ENCODE measurements around the gene HNRNPK.
"Not testable (repeated sequence)": the region's sequence is repeated elsewhere in the genome, so short reads cannot be mapped to it uniquely, and the experiment has no call there.

The HNRNPK gene

GRCh38 chr9:83976372-83976771, 3.6 kb downstream of the HNRNPK start:
- no peak for DNase-seq (ENCODE audit: low read depth)

GRCh38 chr9:83975300-83975699, 4.7 kb downstream of the HNRNPK start:
- DNase-seq (ENCODE audit: low read depth), result no peak

DNA sequence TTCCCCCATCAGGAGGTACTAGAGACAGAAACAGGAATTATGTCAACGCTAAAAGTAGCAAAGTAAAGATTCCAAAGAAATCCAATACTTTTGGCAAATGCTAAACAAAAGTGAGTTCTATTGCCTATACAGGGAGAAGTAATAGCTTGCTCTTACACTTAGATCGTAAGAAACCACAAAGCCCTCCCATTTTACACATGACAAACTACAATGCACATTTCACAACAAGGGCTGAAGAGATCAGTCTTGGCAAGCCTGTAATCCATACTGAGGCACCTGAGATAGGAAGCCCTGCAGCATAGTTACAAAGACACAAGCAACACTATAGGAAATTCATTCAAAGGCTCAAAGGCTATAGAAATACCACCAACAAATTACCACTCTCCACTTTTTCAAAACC, 7.7 kb downstream of the HNRNPK start:
- DNase-seq (ENCODE audit: low read depth), result no peak

DNA sequence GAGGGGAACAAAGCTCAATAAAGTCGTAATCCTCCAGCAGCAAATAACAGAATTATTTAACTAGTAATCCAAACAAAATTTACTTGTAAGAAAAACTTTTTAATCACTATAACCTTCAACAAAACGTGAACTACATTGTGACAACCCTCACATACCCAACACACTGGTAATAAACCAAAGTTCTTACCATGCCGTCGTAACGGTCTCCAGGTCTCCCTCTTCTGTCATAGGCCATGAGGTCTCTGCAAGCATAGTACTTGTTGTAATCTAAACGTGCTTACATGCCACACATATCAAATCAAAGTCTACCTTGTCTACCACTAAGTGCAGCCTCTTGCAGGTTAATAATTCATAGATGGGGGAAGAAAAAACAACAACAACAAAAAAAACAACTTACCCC, 8.5 kb downstream of the HNRNPK start:
- no peak for DNase-seq (ENCODE audit: low read depth)

- no peak for DNase-seq (ENCODE audit: low read depth)
Measured at GRCh38 chr9:83969602-83970001, 10.4 kb downstream of the HNRNPK start.

GRCh38 chr9:83967073-83967472, 12.9 kb downstream of the HNRNPK start:
- DNase-seq (ENCODE audit: low read depth), result no peak

- no peak for DNase-seq (ENCODE audit: low read depth)
Measured at GRCh38 chr9:83966209-83966582, 13.8 kb downstream of the HNRNPK start.

- DNase-seq (ENCODE audit: low read depth), result no peak
Measured at GRCh38 chr9:83965350-83966208, 14.4 kb downstream of the HNRNPK start.

- DNase-seq (ENCODE audit: low read depth), result no peak
Measured at GRCh38 chr9:83964973-83965349, 15.1 kb downstream of the HNRNPK start.

GRCh38 chr9:83962165-83962564, 17.9 kb downstream of the HNRNPK start:
- DNase-seq (ENCODE audit: low read depth), result no peak

DNA sequence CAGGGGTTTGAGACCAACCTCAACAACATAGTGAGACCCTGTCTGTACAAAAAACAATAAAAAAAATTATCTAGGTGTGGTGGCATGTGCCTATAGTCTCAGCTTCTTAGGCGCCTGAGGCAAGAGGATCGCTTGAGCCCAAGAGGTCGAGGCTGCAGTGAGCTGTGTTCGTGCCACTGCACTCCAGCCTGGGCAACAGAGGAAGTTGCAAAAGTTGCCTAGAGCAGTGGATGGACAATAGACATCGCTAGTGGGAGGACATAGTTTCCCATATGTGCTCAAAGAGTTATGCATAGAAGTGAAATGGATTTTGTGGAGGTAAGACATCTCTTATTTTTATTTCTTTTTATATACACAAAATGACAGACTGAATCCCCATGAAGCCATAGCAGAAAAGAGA, 19.0 kb downstream of the HNRNPK start:
- DNase-seq (ENCODE audit: low read depth), result no peak

DNA sequence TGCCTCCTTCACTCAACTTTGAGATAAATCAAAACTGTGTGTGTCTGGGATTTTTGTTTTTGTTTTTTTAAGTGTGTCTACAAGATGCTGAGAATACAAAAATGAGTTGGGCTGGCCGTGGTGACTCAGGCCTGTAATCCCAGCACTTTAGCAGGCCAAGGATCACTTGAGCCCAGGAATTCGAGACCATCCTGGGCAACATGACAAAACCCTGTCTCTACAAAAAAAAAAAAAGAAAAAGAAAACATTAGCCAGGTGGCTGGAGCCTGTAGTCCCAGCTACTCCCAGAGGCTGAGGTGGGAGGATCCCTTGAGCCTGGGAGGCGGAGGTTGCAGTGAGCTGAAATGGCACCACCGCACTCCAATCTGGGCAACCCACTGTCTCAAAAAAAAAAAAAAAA, 21.0 kb downstream of the HNRNPK start:
- no peak for DNase-seq (ENCODE audit: low read depth)

DNA sequence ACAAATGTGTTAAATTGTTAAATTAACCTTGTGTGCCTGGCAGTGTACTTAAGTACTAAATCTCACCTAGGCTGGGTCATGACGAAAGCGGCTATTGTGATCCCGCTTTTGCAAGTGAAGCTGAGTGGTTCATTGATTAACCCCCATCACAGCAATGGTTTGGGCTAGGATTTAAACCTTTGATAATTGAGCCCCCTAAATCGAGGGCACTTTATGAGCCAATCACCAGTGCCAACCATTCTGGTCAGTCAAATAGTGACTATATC, 22.8 kb downstream of the HNRNPK start:
- no peak for DNase-seq (ENCODE audit: low read depth)

- no peak for DNase-seq (ENCODE audit: low read depth)
Measured at GRCh38 chr9:83956436-83957247, 23.4 kb downstream of the HNRNPK start.

DNA sequence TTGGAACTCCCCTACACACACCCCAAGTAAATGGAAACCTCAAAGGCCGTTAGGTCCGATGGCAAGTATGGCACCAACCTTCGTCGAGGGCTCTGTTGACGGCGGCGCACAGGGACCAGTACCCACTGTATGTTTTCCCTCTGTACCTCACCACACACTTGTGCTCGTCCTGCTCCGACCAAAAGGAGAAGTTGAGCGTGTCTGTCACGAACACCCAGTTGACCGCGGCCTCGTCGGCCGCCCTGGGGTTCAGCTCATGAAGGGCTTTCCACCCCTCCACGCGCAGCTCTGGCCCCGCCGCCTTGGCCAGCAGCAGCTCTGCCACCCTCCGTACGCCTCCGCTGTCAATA, 24.0 kb downstream of the HNRNPK start:
- DNase-seq (ENCODE audit: low read depth), result no peak

GRCh38 chr9:83948096-83948495, 31.9 kb downstream of the HNRNPK start:
- DNase-seq (ENCODE audit: low read depth), result not testable (repeated sequence)

DNA sequence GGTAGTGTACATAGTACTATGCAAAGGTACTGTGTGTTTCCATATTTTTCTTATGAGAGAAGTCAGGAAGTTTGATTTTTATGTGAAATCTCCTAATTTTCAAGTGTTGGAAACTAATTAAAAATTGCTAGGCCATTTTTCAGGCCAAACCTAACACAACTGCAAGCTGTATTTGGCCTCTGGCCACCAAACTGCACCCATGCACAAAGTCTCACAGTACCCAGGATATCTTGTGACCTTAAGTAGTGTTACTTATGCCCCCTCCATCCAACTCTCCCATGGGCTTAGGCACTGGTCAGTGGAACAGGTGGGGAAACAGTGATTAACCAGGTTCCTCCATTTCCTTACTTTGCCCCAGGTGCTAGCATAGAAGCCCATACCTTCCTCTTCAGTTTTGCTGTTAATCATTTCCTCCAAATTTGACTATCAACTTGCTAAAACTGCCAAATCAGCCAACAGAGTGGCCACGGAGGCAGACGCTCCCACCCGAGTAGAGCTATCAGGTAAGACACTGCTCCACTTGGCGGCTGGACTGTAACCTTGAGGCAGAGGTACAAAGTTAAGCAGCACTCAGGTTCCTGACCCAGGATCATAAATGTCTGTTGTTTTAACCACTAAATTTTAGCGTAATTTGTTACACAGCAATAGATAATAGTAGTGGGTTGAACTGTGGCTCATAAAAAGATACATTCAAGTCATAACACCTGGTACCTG, 39.3 kb downstream of the HNRNPK start:
- no peak for DNase-seq (ENCODE audit: low read depth)

- DNase-seq (ENCODE audit: low read depth), result no peak
Measured at GRCh38 chr9:83937861-83938455, 42.1 kb downstream of the HNRNPK start.

GRCh38 chr9:83936523-83936922, 43.5 kb downstream of the HNRNPK start:
- DNase-seq (ENCODE audit: low read depth), result no peak

DNA sequence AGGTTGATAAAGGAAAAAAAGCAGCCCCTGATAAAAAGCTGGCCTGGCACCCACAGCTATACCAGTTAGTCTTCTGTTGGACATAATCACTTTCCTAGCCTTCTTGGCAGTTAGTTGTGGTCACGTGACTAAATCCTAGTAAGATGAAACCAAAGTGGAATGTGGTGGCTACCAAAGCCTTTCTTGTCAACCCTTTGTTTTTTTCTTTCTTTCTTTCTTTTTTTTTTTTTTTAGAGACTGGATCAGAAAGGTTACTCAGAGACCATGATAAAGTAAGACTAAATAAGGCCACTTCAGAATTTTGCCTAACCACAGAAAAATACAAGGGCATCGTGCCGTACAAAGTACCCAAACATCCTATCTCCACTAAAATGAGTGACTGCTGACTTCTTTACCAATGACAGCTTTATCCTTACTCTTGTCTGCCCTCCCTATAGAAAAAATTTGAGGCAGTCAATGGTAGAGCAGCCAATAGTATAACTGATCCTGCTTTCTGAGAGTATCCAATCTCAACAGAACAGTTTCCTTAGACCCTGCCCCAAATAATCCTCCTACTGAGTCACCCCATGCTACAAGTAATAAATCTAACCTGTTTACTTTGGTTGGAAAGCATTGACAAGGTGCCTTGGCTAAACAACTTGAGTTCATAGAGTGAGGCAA, 44.6 kb downstream of the HNRNPK start:
- DNase-seq (ENCODE audit: low read depth), result no peak

DNA sequence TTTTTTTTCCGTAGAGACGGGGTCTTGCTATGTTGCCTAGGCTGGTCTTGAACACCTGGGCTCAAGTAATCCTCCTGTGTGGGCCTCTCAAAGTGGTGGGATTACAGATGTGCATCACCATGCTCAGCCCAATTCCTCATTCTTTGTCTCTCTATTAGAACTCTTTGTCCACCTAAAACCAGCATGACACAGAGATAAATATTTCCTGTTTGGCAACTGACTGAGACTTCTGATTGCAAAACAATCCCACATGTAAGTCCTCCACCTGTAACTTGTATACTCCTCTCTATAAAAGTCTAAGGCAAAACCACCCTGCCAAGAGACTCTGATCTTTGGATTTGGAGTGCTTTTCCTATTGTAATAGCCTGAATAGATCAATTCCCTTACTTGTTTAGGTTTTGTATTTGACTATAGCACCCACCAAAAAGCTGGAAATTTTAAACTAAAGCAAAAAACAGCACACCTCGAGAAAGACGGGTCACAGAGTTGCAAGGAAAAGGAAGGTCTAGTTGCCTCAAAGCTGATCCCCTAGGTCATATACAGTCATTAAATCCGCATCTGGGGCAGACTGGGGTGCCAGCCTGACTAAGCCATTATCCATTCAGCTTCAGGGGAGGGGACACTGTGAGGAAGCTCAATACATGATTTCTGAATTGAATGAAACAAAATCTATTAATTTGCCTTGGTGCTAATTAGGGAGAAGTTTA, 45.3 kb downstream of the HNRNPK start:
- DNase-seq (ENCODE audit: low read depth), result no peak

DNA sequence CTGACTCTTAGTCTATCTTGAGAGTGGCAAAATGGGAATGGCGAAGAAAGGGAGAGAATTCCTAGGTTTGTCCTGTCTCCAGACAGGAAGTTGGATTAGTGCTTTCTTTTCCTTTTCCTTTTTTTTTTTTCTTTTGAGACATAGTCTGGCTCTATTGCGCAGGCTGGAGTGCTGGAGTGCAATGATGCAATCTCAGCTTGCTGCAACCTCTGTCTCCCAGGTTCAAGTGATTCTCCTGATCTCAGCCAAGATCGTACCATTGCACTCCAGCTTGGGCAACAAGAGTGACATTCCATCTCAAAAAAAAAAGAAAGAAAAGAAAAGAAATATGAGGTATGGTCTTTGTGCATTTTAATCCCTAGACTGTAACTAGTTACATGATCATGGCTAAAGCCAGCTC, 46.2 kb downstream of the HNRNPK start:
- DNase-seq (ENCODE audit: low read depth), result no peak
